ENCODE results near the gene STARD9. TPM values are rescaled to one million over a fixed set of nuclear protein-coding genes. Genes with fewer than 3 reads are reported as not detected.

Gene STARD9
- polyA plus RNA-seq, 1 donor (not counting 4 experiments of a cell fraction or from before 2014, with no cell fraction given): 0.76 TPM

DNA sequence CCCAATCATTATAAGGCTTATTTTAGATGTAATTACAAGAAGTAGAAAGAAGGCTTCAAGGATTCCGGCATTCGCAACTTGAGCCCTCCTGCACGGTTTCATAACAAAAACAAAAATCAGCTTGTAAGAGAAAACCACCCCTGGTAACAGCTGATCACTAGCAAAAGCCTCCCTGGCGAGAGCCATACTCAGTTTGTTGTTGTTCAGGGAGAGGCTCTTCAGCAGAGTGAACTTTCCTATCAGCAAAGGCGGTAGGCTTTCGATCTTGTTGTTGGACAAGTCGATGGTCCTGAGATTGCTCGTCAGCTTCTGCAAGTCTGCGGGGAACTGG, 27.5 kb upstream of the STARD9 start:
- Histone ChIP-seq H2AFZ (ENCODE audit: control insufficient read depth, low read length) (peak overlapping the region; percentile 98), H3K4me3 (ENCODE audit: control insufficient read depth in 2 of 3, extremely low read depth in 1 of 3, insufficient read depth in 2 of 3, low read depth in 1 of 3, low read length in 3 of 3) (peak overlapping the region; percentile 78 to 99 (median 81)), H3K4me1 (ENCODE audit: control insufficient read depth, extremely low read depth, insufficient read depth, low read length) (peaks cover 21% of the 10 kb centered on the region), H3K36me3 (ENCODE audit: control insufficient read depth in 2 of 2, extremely low read depth in 1 of 2, insufficient read depth in 2 of 2, low read length in 2 of 2) (peaks cover 2 to 8% of the 10 kb centered on the region in 2 experiments), H3K27ac (ENCODE audit: control insufficient read depth, insufficient read depth, low read length) (peak overlapping the region; percentile 93), H3K9ac (ENCODE audit: control insufficient read depth, extremely low read depth, insufficient read depth, low read length) (peak overlapping the region; percentile 98), H3K9me3 (ENCODE audit: control insufficient read depth, low read depth, low read length) (no peaks in the 10 kb centered on the region), H3K4me2 (ENCODE audit: control insufficient read depth, extremely low read depth, insufficient read depth, low read depth, low read length) (peak overlapping the region; percentile 66), H3K79me2 (ENCODE audit: control insufficient read depth, insufficient read depth, low read length) (peaks cover 41% of the 10 kb centered on the region), H3K27me3 (ENCODE audit: control insufficient read depth, extremely low read depth, insufficient read depth, low read length) (no peaks in the 10 kb centered on the region), H3K9me1 (ENCODE audit: control insufficient read depth, extremely low read depth, insufficient read depth, low read length) (no peaks in the 10 kb centered on the region), H4K20me1 (ENCODE audit: control insufficient read depth, extremely low read depth, insufficient read depth, low read length) (no peaks in the 10 kb centered on the region)
- TF ChIP-seq, protein P1, sequence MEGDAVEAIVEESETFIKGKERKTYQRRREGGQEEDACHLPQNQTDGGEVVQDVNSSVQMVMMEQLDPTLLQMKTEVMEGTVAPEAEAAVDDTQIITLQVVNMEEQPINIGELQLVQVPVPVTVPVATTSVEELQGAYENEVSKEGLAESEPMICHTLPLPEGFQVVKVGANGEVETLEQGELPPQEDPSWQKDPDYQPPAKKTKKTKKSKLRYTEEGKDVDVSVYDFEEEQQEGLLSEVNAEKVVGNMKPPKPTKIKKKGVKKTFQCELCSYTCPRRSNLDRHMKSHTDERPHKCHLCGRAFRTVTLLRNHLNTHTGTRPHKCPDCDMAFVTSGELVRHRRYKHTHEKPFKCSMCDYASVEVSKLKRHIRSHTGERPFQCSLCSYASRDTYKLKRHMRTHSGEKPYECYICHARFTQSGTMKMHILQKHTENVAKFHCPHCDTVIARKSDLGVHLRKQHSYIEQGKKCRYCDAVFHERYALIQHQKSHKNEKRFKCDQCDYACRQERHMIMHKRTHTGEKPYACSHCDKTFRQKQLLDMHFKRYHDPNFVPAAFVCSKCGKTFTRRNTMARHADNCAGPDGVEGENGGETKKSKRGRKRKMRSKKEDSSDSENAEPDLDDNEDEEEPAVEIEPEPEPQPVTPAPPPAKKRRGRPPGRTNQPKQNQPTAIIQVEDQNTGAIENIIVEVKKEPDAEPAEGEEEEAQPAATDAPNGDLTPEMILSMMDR (optimal IDR thresholded peaks at IDR 0.05 in 1 of 3, IDR thresholded peaks at IDR 0.05 in 1 of 3, conservative IDR thresholded peaks at IDR 0.05 in 1 of 3; ENCODE audit: extremely low read depth in 1 of 3, insufficient read depth in 2 of 3, low read length in 3 of 3): no peak
- TF ChIP-seq EZH2 (IDR thresholded peaks at IDR 0.05; ENCODE audit: low read length): no peak
- dilution Hi-C loops (cut with MboI; ENCODE audit: extremely low pct_ligation_motif_present, low sequenced_read_pairs): no loop called here
- FAIRE-seq: no peak
- no peak for DNase-seq (ENCODE audit: low read depth, low spot score)

DNA sequence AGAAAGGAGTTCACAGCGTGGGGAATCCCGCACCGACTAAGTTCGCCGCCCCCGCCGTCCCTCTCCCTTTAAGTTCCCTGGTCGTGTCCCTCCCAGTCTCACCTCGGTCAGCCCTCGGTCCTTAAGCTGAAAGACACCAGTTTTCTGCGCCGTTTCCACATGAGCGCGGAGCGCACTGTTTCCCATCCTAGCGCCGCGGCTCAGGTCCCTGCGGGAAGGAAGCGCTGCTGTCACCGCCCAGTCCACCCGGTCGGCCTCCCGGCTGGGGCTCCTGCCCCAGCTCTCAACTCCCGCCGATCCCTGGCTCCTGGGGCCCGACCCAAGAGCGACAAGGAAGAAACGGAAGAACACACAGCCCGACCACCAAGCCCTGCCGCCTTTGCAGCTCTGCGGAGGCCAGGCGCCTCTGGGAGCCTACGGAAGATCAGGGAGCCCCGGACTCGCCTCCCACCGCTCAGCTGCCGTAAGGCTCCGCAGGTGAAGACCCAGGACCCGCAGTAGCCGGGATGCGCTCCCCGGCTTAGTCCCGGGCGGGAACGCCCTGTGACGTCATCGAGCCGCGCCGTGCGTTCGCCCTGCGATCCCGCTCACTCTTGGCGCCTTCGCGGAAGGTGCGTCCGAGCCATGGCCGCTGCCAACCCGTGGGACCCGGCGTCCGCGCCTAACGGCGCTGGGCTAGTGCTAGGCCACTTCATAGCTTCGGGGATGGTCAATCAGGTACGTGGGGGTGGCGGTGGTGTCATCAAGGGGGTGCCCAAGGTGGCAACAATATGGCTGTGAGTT, 27.0 kb upstream of the STARD9 start, which contains the start of the genes HAUS2 and LRRC57:
HAUS2 (plus strand) TSS at position 590 of the 783 bp plus-strand sequence; CDS start at position 625, 35 bp downstream.
LRRC57 (minus strand) TSS at position 545 of the 783 bp plus-strand sequence; CDS start at position 186, 359 bp downstream.
- peaks cover 46% of the 10 kb centered on the region for H3K79me2 ChIP-seq (ENCODE audit: control insufficient read depth, insufficient read depth, low read length)
- H3K27me3 ChIP-seq (ENCODE audit: control insufficient read depth, extremely low read depth, insufficient read depth, low read length): no peaks in the 10 kb centered on the region
- peak within 1 kb of the TSS; percentile 93 for H3K27ac ChIP-seq (ENCODE audit: control insufficient read depth, insufficient read depth, low read length)
- H2AFZ ChIP-seq (ENCODE audit: control insufficient read depth, low read length): peak within 1 kb of the TSS; percentile 98
- H3K4me3 ChIP-seq (ENCODE audit: control insufficient read depth in 2 of 3, extremely low read depth in 1 of 3, insufficient read depth in 2 of 3, low read depth in 1 of 3, low read length in 3 of 3): peak within 1 kb of the TSS; percentile 78 to 99 (median 81)
- dilution Hi-C loops (cut with MboI; ENCODE audit: extremely low pct_ligation_motif_present, low sequenced_read_pairs): no loop called here
- peak within 1 kb of the TSS; percentile 98 for H3K9ac ChIP-seq (ENCODE audit: control insufficient read depth, extremely low read depth, insufficient read depth, low read length)
- peaks cover 2 to 8% of the 10 kb centered on the region in 2 experiments for H3K36me3 ChIP-seq (ENCODE audit: control insufficient read depth in 2 of 2, extremely low read depth in 1 of 2, insufficient read depth in 2 of 2, low read length in 2 of 2)
- FAIRE-seq (no peak), DNase-seq (ENCODE audit: low read depth, low spot score) (peak; percentile 25)
- peaks cover 21% of the 10 kb centered on the region for H3K4me1 ChIP-seq (ENCODE audit: control insufficient read depth, extremely low read depth, insufficient read depth, low read length)
- H3K9me1 ChIP-seq (ENCODE audit: control insufficient read depth, extremely low read depth, insufficient read depth, low read length): no peaks in the 10 kb centered on the region
- H4K20me1 ChIP-seq (ENCODE audit: control insufficient read depth, extremely low read depth, insufficient read depth, low read length): no peaks in the 10 kb centered on the region
- H3K4me2 ChIP-seq (ENCODE audit: control insufficient read depth, extremely low read depth, insufficient read depth, low read depth, low read length): peak within 1 kb of the TSS; percentile 66
- no peaks in the 10 kb centered on the region for H3K9me3 ChIP-seq (ENCODE audit: control insufficient read depth, low read depth, low read length)
- TF ChIP-seq, protein P1 (optimal IDR thresholded peaks at IDR 0.05 in 1 of 3, IDR thresholded peaks at IDR 0.05 in 1 of 3, conservative IDR thresholded peaks at IDR 0.05 in 1 of 3; ENCODE audit: extremely low read depth in 1 of 3, insufficient read depth in 2 of 3, low read length in 3 of 3): no peak
- TF ChIP-seq EZH2 (IDR thresholded peaks at IDR 0.05; ENCODE audit: low read length): no peak

Measured in keratinocyte (primary cell).